Pulmonary artery endothelial cell (primary cell): Measurements from ENCODE around the gene A2ML1. TPM values are rescaled to one million over a fixed set of nuclear protein-coding genes. Genes with fewer than 3 reads are reported as not detected.
"Not testable (repeated sequence)": the region's sequence is repeated elsewhere in the genome, so short reads cannot be mapped to it uniquely, and the experiment has no call there.

Experiments used
- DNase-seq: peaks from one replicate; pipeline ENCODE4 v3.0.0-alpha.2; 2011; ENCODE audit warnings: low read depth, low spot score
- total RNA-seq: library from RNA; depleted of rRNA; stranded (reverse); fragments of >200 nt; gene quantifications from 2 replicates; pipeline ENCODE4 v1.2.3, GENCODE V29; 2014

The A2ML1 gene
- total RNA-seq, 1 donor from 2014 or later = not detected

DNA sequence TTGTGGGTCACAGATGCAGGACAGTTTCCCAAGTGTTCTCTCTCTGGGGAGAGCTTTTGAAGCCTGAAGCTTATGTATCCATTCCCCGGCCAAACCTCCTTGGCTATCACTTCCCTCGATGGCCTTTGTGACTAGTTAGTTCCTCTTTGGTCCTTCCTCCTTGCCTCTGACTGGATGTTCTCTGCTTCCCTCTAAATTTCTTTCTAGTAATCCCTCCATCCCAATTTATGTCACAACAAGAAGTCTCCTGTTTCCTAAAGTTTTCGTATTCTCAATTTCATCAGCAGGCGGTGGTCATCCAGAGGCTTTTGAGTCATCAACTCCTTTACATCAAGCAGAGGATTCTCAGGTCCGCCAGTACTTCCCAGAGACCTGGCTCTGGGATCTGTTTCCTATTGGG, 27.5 kb downstream of the A2ML1 start:
- no peak for DNase-seq

DNA sequence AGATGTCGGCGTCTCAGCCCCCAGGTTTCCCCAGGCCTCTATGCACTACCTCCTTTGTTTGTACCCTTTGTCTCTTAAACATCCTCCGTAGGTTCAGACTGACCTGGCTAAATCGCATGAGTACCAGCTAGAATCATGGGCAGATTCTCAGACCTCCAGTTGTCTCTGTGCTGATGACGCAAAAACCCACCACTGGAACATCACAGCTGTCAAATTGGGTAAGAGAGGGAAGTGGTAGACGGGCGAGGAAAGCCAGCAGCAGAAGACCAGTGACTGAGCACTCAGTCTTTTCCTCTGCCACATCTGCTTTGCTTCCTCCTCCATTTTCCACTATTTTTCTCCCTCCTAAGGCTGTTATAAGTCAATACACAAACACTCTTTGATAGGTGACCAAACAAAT, 29.7 kb downstream of the A2ML1 start:
- no peak for DNase-seq

DNA sequence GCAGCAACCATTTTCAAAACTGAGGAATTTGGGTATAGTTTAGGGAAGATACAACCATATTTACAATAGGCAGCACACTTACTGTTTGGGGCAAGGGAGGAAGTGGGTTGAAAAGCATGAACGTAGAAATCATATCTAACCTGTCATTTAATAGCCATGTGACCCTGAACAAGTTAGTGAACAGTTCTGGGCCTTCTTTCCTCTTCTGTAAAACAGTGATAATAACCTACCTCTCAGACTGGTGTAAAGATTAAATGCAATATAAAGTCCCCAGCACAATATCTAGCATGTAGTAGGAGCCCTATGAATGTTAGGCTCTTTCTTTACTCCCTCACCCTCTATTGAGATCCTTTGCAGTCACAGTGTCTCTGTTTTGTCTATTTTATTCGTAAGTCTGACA, 33.5 kb downstream of the A2ML1 start:
- DNase-seq = no peak

DNA sequence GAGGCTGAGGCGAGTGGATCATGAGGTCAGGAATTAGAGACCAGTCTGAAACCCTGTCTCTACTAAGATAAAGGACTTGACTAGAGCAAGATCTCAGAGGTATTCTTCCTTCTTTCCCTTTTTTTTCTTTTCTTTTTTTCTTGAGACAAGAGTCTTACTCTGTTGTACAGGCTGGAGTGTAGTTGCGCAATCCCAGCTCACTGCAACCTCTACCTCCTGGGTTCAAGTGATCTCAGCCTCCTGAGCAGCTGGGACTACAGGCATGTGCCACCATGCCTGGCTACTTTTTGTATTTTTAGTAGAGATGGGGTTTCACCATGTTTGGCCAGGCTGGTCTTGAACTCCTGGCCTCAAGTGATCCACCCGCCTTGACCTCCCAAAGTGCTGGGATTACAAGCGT, 37.0 kb downstream of the A2ML1 start:
- DNase-seq = not testable (repeated sequence)

DNA sequence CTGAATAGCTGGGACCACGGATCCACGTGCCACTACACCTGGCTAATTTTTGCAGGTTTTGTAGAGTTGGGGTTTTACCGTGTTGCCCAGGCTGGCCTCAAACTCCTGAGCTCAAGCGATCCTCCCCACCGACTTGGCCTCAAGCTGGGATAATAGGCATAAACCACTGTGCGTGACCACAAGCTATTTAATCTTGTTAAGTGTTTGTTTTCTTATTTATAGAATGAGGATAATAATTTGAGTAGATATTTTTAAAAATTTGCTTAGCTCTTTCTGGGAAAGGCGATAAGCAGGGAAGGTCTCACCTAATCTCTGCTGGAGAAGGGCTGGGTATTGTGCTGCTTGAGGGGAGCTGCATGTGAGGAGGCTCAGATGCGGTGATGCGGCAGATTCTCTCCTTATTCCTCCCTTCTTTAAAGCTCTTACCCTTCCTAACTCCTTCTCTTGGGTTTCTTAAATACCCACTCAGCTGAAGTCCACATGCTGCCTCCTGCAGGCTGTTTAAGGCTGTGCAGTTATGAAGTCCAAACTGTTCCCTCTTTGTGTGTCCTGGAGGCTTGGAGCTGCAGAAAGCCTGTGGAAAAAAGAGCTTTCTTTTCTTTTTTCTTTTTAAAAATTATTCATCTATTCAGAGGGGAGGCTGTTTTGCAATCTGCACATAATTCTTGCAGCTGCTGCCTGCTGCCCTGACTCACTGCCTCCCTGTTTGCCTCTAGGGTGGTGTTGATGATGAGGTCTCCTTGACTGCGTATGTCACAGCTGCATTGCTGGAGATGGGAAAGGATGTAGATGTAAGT, 37.9 kb downstream of the A2ML1 start:
- DNase-seq = peak; percentile 30

DNA sequence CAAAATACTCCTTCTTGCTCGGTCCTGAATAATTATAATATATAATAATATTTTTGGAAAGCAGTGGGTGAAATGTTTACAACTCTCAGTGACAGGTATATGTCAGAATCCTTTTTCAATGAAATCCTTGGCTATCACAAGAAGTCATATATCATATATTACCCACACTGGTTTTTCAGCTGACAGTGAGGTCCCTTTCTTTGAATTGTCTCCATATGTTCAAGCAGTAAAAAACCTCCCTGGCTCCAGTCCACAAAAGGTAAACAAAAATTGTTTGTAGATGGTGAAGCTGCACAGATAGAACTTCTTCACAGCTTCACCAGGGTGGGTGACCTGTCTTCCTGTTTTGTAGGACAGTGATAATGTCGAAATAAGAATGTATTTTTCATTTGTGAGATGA, 44.0 kb downstream of the A2ML1 start:
- DNase-seq = no peak

DNA sequence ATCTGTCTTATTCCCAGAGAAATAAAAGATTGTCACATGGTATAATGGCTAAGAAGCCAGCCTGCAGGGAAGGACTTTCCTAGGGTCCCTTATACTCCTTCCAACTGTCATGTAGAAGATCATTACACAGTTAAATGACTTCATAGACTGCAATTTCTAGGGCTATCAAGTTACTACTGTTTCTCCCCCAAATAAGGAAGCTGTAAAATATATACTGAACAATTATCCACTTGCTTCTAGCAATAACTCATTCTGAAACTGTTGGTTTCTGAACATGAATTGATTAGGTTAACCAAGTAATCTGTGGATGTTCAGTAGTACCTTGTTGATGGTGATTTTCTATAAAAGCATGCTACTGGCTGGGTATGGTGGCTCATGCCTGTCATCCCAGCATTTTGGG, 44.6 kb downstream of the A2ML1 start:
- no peak for DNase-seq

DNA sequence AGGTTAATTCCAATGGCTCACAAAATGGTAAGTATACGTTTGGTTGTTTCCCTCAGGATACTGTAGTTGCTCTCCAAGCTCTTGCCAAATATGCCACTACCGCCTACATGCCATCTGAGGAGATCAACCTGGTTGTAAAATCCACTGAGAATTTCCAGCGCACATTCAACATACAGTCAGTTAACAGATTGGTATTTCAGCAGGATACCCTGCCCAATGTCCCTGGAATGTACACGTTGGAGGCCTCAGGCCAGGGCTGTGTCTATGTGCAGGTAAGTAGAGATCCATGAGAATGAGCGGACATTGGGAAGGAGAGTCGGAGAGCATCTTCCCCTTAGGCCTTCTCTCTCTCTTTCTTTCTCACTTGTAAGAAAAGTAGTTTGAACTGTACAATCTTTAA, 45.4 kb downstream of the A2ML1 start:
- no peak for DNase-seq

DNA sequence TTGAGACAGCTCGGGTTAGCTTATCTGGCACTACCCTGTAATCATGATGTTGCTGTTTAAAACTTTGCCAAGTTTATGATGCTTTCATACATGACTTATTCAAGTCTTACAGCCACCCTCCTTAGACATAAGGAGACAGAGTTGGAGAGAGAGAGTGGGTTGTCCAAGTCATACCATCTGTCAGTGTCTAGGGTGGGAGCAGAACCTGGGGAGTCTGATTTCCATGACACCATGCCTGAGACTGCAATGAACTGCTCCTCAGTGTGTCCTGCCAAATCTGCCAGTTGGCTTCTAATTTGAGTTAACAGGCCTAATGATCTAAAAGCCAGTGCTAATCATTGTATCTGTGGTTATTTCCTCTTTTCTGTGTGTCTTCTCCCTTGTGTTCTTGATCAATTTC, 48.2 kb downstream of the A2ML1 start:
- DNase-seq = no peak

DNA sequence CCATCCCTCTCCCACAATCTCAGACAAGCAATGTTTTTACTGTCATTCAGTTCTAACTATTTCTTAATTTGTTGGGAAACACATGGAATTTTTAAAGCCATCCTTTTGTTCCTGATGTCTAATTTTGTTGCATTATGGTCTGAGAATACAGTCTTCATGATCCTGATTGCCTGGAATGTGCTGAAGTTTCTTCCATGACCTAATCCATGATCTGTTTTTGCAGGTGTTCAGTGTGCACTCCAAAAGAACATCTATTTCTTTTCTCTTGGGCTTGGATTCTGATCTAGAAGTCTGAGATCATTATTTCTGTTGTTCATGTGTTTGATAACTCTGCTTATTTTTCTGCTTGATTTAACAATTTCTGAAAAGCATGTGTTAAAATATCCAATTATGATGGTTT, 48.6 kb downstream of the A2ML1 start:
- no peak for DNase-seq

DNA sequence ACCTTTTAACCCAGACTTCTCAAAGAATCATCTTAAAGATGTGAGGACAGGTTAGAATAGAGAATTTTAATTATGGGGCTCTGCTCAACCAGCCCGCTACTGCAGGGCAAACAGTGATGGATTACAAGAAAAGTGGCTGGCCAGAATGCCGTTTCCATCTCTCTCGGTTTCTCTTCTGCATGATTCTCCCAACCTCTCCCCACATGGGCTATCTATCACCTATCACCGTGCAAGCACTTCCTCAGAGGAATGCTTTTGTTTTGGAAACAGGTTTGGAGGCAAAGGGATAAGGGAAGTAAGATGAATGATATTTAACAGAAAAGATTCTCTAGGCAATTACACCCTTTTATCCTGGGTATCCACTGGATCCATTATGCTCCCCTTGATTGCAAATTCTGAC, 54.5 kb downstream of the A2ML1 start:
- no peak for DNase-seq

DNA sequence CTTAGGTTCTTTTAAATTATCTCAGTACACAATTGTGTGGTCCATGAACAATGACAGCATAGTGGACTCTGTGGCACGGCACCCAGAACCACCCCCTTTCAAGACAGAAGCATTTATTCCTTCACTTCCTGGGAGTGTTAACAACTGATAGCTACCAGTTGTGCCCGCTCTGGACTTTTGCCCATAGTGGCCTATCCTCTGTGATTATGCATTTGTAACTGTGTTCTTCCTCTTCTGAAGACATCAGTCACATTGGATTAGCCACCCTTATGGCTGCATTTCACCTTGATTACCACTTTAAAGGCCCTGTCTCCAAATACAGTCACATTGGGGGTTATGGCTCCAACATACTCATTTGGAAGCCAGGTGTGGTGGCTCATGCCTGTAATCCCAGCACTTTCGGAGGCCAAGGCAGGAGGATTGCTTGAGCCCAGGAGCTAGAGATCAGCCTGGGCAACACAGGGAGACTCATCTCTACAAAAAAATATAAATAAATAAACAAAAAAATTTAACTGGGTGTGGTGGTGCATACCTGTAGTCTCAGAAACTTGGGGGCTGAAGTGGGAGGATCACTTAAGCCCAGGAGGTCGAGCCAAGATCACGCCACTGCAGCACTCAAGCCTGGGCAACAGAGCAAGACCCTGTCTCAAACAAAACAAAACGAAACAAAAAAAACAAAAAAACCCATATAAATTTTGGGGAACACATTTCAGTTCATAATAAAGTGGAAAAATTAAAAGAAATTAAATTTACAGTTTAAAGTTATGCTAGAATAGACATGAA, 64.3 kb downstream of the A2ML1 start:
- no peak for DNase-seq

DNA sequence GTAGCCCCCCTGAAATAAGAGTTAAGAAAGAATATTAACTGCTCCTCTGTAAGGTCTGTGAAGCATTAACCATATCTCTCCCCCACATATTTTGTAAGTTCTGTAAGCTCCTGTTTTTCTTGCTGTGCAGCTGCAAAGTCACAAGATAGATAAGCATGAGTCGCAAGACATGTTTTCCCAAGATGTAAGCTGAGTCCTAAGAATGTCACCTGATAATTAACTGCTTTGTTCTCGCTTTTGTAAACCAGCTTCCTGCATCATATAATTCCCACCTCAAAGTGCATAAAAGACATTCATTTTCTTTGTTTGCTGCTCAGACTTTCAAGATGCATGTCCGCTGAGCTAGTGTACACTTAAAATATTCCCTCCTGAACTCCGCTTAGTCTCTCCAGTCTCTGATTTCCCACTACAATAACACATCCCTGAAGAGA, 64.9 kb downstream of the A2ML1 start:
- no peak for DNase-seq

DNA sequence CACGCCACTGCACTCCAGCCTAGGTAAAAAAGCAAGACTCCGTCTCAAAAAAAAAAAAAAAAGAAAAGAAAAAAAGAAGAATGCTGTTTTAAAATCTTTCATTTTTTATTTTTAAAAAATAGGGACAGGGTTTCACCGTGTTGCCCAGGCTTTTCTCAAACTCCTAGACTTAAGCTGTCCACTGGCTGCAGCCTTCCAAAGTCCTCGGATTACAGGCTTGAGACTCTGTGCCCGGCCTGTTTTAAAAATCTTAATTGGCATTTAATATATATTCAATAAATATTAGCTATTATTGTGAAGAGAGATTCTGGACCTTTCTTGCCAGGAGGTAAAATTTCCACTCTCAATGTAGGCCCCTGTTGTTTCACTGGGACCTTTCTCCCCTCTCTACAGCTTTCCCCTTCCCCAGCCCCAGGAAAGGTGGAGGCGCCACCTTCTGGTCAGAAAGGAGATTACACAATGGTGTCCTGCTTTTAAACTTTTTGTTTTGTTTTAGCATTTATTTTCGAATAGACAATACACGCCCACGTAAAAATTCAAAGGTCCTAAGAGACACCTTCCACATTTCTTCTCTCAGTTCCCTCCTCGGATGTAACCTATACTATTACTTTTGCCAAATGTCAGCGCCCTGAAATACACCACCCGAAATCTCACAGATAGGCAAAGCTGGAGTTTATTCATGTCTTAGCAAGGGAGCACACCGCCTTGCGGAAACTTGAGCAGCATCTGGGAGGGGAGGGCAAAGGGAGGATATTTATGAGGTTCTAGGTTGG, 68.1 kb downstream of the A2ML1 start:
- DNase-seq = no peak

DNA sequence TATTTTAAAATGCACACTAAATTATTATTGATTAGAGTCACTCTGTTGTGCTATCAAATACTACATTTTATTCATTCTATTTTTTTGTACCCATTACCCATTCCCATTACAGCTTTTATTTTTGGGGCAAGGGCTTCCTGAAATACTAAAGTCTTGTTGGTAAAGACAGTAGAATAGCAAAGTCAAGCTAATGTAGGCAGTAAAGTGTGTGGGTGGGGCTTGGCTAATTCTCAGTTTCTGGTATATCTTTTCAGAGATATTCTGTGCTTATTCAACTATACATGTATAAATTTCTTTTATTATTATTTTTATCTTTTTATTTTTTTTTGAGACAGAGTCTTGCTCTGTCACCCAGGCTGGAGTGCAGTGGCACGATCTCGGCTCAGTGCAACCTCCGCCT, 69.6 kb downstream of the A2ML1 start:
- no peak for DNase-seq

DNA sequence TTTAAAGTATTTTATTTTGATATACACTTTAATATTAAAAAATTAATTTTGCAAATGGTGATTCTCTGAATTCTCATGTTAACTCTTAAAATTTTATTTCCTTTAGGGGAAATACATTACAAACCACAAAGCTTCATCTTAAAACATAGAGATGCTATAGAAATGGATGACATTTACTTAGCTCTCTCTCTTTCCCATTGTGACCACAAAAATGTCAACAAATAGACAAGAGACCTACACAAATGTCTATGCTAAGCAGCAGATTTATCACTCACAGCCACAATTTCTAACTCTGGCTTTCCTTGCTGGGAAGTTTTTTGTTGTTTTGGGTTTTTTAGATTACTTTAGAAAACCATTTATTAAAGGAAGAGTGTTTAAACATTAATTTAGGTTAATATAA, 72.0 kb downstream of the A2ML1 start:
- no peak for DNase-seq

DNA sequence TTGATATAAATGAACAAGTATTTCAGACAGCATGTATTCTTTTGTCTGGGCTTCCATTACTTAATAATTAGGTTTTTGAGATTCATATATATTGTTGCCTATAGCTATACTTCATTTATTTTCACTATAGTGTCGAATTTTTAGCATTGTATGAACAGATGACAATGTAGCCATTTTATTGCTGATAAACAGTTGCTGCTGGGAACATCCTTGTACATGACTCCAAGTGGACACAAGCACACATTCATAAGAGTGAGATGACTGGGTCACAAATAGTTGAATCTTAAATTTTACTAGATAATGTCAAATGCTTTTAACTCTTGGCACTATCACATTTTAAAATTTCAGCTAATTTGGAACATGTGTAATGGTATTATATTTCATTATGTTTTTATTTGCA, 72.6 kb downstream of the A2ML1 start:
- DNase-seq = no peak

DNA sequence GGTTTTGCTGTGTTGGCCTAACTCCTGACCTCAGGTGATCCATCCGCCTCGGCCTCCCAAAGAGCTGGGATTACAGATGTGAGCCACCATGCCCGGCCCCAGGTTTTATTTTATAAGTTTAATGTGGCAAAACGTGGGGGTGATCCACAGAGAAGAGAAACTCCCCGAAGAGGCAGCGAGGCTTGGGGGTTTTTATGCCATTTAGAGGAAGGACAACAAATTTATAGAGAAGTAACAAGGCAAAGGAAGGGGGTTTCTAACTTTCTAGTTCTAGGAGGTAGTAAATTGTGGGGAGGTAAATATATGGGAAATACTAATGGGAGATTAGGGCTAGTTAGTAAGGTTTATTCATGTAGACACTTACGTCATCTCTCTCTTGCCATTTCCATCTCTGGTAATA, 74.7 kb downstream of the A2ML1 start:
- no peak for DNase-seq

DNA sequence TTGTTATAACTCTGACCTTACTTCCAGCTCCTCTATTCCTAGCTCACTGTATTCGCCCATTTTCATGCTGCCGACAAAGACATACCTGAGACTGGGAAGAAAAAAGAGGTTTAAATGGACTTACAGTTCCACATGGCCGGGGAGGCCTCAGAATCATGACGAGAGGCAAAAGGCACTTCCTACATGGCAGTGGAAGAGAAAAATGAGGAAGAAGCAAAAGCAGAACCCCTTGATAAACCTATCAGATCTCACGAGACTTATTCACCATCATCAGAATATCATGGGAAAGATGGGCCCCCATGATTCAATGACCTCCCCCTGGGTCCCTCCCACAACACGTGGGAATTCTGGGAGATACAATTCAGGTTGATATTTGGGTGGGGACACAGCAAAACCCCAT, 77.4 kb downstream of the A2ML1 start:
- no peak for DNase-seq

DNA sequence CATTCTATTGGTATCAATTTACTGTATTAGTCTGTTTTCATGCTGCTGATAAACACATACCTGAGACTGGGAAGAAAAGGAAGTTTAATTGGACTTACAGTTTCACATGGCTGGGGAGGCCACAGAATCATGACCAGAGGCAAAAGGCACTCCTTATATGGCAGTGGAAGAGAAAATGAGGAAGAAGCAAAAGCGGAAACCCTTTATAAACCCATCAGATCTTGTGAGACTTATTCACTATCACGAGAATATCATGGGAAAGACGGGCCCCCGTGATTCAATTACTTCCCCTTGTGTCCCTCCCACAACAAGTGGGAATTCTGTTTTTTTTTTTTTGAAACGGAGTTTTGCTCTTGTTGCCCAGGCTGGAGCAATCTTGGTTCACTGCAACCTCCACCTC, 80.3 kb downstream of the A2ML1 start:
- DNase-seq = not testable (repeated sequence)

DNA sequence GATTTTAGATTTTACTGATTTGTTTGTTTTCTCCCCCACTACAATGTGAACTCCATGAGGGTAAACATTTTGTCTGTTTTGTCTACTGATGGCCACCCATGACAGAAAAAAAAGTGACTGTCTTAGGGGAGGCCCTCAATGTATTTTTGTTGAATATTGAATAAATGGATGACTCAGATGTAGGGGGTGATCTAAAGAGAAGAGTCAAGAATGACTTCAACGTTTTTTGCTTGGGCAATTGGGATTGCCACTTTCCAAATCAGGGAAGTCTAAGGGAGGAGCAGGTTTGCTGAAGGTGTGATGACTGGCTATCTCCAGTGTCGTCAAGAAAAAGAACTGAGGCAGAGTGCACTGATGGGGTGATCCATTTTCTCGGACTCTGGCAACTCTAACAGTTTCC, 81.2 kb downstream of the A2ML1 start:
- no peak for DNase-seq

DNA sequence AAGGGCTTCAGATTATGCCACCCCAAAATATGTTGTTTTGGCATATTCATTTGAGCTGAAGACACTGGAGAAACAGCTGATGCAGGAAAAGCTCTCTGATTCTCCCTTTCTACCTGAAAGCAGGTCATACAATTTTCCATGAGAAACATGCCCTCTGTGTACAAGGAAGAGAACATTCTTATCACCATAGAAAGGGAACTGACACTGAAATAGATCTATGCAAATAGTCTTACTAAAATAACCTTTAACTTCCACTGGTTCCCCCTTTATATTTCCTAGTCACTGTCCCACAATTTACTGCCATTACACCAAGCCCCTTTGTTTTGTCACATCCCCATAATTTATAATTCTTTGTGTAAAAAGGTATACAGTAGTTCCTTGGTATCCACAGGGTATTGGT, 82.2 kb downstream of the A2ML1 start:
- no peak for DNase-seq
